NOMO-1 treated with dmso at 0.1 percent for 144 hours (cell line): Measurements from ENCODE around the gene COPS9.
A peak's percentile ranks its signal among the peaks of the same experiment; 100 is the strongest.

Source experiments
- DNase-seq: peaks from one replicate; lab custom pipeline; 2025; ENCODE audit not compliant: unreplicated experiment; lab: John Stamatoyannopoulos, UW

Gene COPS9

DNA sequence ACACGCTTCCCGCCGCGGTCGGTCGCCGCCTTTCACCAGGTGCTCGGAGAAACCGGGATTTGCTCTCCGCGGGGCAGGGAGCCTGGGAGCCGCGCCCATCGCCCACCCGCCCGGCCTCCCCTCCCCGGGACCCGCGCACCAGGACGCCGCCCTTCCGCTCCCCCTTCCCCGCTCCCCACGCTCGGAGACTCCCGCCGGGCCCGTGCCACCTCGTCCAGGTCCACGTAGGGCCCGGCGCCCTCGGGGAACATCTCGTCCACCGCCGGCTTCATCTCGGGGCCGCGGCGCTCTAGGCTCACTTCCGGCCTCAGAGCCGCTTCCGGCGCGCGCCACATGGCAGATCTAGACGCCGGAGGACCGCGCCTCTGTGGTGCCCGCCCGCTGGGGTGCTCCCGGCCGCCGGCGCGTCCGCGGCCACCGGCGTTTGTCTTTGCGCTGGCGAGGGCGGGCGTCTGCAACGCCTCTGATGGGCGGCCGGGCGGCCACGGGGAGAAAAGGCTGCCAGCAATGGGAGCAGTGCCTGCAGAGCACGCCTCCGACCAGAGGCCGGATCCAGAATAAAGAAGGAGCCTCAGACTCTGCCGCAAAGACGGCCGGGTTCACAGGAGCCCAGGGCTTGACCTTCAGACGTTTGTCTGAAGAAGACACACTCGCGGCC, at the start of gene COPS9:
TSS of gene COPS9 (minus strand) at position 293 of the 658 bp plus-strand sequence. CDS start at position 272, 21 bp downstream.
- peak; percentile 80 for DNase-seq

DNA sequence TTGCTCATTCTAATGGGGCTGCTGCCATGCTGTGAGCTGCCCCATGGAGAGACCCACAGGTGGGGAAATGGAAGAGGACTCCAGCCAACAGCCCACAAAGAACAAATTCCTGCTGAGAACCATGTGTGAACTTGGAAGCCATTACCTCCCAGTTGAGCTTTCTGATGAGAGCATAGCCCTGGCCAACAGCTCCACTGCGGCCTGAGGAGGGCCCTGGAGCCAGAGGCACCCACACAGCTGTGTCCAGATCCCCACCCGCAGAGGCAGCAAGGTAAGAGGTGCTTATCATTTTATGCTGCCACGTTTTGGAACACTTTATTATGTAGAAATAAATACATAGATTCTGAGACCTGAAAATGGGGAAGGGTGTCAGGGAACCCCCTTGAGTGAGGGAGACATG, 48.6 kb upstream of the COPS9 start:
- no peak for DNase-seq

DNA sequence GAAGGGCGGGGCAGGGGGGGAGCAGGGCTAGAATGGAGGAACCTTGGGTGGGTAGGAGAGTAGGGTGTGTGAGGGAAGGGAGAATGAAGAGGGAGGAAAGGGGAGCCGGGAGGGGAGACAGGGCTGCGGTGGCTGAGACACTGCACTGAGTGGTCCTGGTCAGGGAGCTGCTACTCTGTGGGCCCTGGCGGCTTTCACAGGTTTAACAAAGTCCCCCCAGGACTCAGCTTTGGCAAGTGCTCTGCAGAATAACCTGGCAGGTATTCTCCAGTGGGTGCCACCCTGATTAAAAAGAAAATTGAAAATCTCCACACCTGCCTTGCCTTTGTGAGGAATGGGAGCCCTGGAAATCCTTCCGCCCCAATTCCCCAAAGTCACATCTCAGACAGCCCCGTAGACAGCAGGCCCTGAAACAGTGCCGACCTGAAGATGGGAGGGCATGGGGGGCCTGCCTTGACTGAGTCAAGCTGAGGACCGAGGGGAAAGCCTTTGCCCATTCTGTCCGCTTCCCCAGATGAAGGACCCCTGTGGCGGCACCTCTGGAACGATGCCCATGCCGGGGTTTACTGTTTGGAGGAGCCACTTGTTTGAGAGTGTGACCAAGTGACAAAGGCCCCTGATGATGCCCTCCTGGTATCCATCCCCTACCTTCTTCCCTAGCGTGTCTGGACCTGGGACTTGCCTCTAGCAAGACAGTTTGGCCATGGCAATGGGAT, 47.9 kb upstream of the COPS9 start:
- DNase-seq: no peak

DNA sequence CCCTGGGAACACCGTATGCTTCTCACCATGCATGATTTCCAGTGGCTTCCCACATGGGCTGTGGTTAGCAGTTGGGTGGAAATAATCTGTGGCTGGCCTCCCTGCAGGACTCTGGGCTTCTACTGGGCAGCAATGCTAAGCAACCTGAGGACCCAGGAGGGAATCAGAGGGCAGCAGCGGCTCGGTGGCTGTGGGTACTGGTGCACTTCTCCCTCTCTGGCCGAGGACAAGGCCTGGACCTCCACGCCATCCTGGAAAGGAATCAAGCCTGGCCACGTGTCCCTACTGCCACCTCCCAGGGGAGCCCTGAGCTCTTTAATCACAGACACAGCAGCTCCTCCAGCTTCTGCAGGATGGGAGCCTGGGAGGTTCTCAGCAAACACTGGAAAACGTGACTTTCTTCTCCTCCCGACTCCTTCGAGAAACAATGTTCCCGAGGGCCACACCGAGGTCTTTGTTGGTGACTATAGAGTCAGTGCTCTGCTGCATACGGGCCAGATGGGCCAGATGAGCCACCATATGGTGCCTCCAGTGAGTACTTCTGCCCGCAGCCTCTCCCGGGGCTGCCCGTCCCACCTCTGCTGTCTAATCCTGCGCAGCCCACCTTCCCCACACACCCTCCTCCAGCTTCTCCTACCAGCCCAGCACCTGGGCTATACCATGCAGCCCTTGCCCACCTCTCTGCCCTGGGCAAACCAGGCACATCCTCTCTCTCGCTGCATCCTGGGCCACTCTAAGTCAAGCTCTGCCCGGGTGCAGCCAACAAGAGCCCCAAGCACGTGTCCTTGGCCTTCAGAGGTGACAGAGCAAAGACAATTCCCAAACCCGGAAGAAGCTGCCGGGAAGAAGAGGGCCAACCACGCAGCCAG, 47.1 kb upstream of the COPS9 start:
- DNase-seq: no peak

DNA sequence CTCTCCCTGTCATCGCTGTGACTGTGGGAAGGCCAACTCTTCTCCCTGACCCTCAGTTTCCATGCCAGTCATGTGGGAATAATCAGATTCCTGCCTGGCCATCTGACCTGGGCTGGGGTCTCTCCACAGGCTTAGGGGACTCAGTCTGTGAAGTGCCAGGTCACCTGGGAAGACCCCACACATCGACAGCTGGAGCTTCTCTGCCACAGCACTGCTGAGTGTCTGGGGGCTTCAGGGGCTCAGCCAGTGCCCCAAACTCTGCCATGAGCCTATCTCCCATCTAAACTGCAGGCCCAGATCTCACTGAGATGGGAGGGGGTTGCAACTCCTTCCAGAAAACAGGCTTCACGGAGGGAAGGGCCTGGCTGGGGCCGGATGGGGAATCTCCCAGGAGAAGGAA, 46.4 kb upstream of the COPS9 start:
- DNase-seq: no peak

DNA sequence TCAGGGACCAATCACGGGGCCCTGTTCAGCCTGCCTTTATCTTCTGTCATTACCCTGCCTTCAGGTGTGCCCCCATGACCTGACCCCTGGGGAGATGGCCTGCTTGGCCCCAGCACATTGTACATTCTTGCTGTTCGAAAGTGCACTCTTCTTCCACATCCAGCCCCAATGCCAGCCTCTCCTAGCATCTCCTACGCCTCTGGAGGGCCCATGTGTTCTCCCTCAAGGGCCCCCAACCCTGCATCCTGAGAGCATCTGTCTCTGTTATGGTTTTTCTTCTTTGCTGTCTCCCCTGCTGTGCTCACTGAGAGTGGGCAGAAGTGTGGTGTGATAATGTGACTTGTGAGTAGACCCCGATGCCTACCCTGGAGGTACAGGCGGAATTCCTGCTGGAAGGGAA, 45.9 kb upstream of the COPS9 start:
- DNase-seq: no peak

DNA sequence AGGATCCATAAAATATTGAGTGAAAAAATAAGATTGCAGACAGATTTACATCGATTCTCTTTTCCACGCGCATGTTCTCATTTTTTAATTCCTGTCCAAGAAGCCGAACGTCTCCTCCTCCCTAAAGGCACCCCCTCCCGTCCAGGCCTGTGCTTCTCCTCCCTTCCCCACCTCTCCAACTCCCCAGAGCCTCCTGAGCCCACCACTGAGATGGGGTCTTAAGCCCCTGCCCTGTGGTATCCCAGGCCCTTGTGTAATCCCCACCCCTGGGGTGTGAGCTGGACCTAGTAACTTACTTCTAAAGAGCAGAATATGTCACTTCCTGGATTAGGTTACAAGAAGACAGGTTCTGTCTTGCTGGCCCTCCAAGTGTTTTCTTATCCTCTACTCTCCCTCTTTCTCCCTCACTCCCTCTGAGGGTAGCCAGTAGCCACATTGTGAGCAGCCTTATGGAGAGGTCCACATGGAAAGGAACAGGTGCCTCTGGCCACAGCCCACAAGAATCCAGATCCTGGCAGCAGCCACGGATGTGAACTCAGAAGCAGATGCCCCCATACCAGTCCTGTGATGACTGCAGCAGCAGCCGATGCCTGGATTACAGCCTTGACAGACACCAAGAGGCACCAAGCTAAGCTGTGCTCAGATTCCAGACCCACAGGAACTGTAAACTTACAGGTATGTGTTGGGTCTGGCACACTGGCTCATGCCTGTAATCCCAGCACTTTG, 44.0 kb upstream of the COPS9 start:
- DNase-seq: no peak

DNA sequence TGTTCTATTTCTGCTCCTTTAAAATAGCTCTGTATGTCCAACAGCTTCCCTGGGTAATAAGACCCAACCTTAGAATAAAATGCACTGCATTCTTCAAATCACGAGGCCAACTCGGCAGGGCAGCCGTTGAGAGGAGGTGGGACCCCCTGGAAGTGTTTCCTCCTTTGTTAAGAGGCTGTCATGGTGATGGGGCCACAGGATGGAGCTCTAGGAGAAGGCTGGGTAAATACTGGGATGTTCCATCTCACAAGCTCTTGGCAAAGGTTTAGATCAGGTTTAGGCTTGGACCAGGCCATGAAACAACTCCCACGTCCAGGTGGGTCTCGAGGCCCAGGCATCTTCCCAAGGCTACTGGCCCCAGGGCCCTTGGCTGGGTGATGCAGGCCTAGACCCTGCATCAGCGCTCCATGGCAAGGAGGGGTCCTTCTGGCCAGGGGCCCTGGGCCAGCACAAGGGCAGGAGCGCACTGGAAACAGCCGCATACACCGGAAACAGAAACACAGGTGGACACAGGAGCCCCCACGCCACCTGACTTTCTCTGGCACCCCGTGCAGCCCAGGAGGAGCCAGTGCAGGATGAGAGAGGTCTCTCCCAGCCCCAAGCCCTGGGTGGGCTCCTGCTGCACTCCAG, 43.2 kb upstream of the COPS9 start:
- DNase-seq: no peak

DNA sequence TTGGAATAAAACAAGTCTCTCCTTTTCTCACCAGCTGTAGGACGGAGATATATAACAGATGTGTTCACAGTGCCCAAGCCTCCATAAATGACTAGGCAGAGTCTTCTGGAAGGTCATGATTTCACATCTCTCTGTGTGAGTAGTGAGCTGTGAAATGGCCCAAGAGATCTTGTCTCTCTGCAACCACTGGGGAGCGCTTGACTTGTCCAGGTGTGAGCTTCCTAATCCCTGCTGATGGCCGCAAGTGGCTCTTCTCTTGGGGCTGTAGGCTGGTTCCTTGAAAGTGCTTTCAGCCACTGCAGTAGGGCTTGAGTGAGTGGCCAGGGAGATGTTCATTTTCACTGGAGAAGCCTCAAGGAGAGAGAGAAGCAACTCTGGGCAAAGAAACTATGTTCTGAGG, 42.5 kb upstream of the COPS9 start:
- no peak for DNase-seq

DNA sequence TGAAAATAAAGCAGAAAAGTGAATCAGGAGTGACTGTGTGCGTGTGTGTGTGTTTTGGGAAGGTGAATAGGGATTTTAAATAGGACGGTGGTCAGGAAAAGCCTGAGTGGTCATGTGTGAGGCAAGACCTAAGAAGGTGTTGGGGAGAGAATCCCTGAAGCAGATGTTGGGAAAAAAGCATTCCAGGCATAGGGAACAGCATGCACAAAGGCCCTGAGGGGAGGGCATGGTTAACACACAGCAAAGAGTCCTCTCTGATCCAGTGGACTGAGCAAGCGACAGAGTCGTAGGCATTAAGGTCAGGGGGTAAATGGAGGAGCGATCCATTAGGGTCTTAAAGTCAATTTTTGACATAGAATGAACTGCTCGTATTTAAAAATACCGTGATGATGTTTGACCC, 38.4 kb upstream of the COPS9 start:
- DNase-seq: no peak

DNA sequence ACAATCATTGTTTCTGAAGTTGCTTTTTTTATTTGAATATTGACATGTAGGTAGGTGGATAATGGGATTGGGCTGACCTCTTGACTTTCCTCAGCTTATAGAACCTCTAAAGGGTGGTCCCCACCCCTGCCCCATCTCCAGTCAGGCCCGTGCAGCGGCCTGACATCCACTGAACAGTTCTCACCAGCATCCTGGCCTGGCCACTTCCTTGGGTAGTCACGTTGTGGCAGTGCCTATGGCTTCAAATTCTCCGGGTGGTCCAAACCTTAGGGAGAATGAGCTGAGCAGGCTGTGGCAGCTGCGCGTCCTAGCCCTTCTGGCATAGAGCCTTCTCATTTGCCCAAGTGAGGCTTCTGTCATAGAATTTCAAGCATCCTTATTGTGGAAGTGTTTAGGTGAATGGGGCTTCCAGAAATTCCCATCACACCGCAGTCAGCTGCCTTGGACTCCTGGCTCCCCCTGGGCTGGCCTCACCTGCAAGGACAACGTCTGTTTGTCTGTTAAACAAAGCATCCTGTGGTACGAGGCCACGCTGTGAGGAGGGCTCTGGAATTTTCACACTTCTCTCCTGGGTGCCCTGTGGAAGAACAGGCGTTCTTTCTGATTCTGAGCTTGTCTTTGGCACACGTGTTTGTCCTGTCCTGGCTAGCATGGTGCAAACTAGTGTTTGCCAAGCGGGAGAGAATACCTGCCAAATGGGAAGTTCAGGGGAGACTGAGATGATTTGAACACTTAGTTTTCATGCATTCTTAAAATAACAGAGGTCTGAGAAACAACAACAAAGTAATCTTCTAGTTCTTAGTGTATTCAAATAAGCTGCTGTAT, 36.2 kb upstream of the COPS9 start:
- DNase-seq: no peak

DNA sequence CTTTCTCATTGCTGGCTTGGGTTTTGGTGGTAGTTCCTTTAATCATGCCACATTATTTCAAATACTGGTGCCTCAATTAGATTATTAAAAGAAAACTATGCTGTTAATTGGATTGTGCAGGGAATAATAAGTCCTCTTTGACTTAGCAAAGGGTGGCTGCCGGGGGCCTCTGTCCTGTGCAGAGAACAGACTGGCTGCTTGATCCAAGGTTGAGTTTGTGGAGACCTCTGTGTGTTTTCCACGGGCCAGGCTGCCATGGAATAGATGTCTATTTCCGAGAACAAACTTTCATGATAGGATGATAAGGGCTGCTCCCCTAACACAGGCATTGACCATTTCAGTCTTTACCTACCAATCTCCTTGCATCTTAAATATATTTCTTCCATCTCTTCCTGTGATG, 34.8 kb upstream of the COPS9 start:
- no peak for DNase-seq

DNA sequence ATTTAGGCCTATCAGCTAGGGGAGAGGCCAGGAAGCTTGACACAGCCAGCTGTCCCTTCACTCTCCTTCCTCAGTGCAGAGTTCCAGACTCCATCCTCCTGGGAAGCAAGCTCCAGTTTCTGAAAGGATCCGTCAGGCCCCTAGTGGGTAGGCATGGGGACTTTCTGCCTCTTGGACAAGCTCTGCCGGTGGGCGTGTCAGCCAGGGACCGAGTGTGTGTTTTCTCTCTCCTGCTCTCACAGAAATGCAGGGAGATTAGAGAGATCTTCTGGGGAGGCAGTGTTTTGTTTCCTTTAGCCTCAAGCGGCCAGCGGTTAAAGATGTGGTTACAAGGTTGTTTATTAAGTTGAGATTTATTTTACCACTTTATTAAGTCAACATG, 34.2 kb upstream of the COPS9 start:
- DNase-seq: no peak

DNA sequence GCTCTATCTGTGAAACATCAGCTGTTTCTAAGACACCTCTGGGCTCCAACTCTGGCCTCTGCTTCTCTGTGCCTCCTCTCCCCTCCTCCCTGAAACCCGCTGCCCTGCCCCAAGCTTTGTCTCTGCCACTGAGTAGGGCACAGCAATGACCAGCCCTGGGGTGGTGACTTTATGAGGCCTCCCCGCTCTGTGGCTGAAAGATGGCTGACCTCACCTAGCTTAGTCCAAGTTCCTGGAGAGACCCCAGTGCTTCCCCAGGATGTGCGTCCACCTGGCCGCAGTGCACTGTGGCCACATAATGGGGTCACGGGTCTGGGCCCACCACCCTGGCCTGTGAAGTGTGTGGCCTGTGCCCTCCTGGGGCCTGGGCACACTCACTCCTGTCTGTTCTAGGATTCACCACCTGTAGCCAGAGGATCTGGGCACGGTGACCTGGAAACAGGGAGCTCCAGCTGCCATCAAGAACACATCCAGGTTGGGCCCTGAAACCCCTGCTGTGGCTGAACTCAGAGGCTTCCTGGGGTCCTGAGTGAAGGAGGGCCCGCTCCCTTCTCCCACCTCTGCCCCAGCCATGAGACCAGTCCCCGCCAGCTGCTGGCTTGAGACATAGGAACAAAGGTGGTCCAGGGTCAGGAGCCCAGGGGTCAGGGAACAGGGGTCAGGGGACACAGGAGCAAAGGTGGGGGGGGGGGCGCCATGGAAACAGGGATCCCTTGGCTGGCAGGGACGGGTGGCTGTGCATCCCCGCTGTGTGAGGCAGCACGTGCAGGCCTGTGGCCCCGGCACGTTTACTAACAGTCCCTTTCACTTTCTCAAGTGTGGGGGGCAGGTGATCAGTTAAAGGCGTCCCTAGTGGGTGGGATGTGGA, 33.6 kb upstream of the COPS9 start:
- no peak for DNase-seq

DNA sequence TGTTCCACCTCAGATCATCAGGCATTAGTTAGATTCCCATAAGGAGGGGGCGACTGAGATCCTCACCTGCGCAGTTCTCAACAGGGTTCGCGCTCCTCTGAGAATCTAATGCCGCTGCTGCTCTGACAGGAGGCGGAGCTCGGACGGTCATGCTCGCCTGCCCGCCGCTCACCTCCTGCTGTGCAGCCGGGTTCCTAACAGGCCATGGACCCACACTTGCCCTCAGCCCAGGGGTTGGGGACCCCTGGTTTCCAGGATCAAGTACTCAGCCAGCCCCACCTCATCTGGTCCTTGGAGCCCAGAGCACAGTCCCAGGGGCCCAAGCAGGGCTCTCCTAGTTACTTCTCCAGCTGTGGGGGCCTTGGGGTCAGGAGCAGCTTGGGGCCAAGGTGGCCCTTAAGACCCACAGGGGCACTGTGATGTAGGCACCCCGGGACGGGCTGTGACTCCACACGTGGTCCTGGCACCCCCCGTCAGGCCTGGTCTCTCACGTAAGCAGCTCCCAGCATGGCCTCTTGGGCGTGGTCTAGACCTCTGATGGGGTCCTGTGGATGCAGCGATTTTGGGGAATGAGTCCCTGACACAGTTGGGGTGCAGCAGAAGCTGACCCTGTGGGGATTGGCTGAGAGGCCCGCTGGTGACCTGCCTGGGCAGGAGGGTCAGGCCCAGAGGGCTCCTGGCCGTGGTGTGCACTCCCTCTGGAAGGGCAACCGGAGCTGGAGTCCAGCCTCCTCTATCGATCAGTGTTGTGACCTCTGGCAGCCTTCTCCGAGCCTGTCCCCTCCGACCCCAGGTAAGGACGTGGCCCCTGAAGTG, 32.6 kb upstream of the COPS9 start:
- DNase-seq: no peak

DNA sequence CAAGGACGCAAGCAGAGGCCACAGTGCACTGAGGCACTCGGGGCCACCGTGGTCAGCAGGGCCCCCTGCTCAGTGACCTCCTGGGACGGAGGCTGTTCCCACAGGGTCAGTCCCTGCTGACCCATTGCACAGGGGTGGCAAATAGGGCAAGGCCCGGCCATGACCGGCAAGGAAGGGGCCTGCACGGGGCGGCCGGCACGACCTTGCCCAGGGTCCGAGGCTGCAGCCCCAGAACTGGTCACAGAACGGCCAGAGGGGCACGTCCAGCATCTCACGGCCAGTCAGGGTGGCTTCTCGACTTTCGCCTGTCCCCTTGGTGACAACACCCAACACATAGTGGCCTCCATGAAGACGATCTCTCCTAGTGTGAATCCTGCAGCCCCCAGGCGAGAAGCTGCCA, 31.9 kb upstream of the COPS9 start:
- no peak for DNase-seq

DNA sequence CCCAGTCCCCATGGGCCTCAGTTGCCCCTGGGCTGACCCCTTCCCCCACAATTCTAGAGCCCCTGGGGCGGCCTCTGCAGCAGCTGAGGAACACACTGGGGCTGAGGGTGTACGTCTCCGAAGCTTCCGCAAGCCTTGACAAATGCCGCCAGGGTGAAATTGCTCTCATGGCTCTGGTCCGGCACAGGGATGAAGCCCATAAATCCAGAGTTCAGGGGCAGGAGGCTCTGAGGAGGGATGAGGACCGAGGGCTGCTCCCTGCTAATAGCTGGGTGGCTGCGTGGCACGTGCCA, 31.4 kb upstream of the COPS9 start:
- no peak for DNase-seq

DNA sequence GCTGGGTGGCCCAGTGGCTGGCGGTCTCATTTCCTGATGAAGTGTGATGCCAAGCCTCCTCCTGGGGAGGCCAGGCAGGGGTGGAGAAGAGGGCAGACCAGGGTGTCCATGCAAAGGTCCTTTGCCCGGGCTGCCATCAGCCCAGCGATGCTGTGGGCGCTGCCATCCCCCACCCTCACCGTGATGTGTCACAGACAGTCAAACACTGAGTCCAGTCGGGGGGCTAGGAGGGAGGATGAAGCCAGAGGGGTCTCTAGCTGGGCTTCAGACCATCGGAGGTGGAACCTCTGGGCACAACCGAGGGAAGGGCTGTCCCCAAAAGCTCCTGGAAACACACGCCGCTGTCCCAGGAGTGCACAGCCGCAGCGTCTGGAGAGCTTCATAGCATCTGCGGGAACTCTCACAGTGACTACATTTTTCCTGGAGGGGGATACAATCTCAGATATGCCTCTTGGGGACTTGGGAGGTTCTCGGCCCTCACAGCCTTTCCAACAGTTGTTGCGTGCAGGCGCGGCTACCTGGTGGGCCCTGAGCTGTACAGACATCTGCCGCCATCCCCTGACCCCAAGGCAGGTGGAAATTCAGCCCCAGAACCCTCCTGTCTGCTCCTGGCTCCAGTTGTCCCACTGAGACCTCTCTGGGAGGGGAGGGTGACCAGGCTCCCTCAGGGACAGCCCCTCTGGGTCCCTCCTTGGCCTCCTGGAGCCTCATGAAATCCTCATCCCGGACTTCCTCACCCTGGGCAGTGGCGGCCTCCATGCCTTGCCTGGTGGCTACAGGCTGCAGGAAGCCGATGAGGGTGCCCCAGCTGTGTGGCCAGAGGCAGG, 30.9 kb upstream of the COPS9 start:
- no peak for DNase-seq
